Psoas muscle (tissue), 8 donors: ENCODE data around the gene GLUD1. TPM values are rescaled to one million over a fixed set of nuclear protein-coding genes. Genes with fewer than 3 reads are reported as not detected.
"Not testable (repeated sequence)": the region's sequence is repeated elsewhere in the genome, so short reads cannot be mapped to it uniquely, and the experiment has no call there.

ENCODE experiments used
- ATAC-seq, 4 donors: fragments of 200-7000 bp; cut with Tn5 transposase; one replicate each; pipeline ENCODE4 v1.9.1; 2020; ENCODE audit warnings: moderate library complexity in 3 of 4, mild to moderate bottlenecking in 2 of 4
- DNase-seq, 2 donors: peaks; one replicate each; pipeline ENCODE4 v3.0.0-alpha.2; 2020
- H3K27ac ChIP-seq: fragments of 200-600 bp; one replicate; pipeline ENCODE4 v1.8.0; 2022
- H3K27me3 ChIP-seq, 3 donors: fragments of 200-600 bp in 1 of 3; one replicate each; pipeline versions ENCODE4 v1.6.1 to v1.8.0; 2013 to 2022; ENCODE audit warnings: low read length in 2 of 3, mild to moderate bottlenecking in 2 of 3, moderate library complexity in 1 of 3; ENCODE audit not compliant: insufficient read depth in 3 of 3
- H3K36me3 ChIP-seq, 2 donors: fragments of 200-600 bp in 1 of 2; one replicate each; pipeline versions ENCODE4 v1.6.1 to v1.8.0; 2013 to 2022; ENCODE audit warnings: low read depth in 1 of 2, mild to moderate bottlenecking in 1 of 2, moderate library complexity in 1 of 2; ENCODE audit not compliant: insufficient read depth in 1 of 2
- H3K4me1 ChIP-seq: fragments of 200-600 bp; one replicate; pipeline ENCODE4 v1.8.0; 2022
- H3K4me3 ChIP-seq: fragments of 200-600 bp; one replicate; pipeline ENCODE4 v1.8.0; 2022; ENCODE audit warnings: mild to moderate bottlenecking
- H3K9me3 ChIP-seq: fragments of 200-600 bp; one replicate; pipeline ENCODE4 v1.8.0; 2022
- WGBS, 3 donors: extraction: QIAGEN DNeasy Blood & Tissue Kit; methylation state at CpG; one replicate each; pipeline versions ENCODE4 v1.1.6 to v1.1.7; 2013; 5-methylcytosine and 5-hydroxymethylcytosine counted together
- intact Hi-C, 2 donors: fragments of 100-400 bp; cut with DNase I; formaldehyde crosslinking; loops; one replicate each; pipeline versions ENCODE4 v1.11.0 to v1.14.2; 2022
- long read RNA-seq, 2 donors: library from polyadenylated mRNA; unstranded; transcript quantifications; one replicate each; pipeline ENCODE4 v2.0.0, GENCODE V29; 2021
- polyA plus RNA-seq, 3 donors: library from polyadenylated mRNA; stranded (reverse); fragments of 200-250 nt; gene quantifications; one replicate each; pipeline ENCODE4 v1.2.3, GENCODE V29; 2013
- total RNA-seq, 4 donors: library from RNA; stranded (reverse); fragmentation: NEBNext Ultra II Directional in 2 of 4; extraction: Animal tissue kit (Norgen Biotek cat#: 25700) in 2 of 4; gene quantifications; one replicate each; pipeline versions ENCODE4 v1.2.1 to v1.2.4, GENCODE V29; 2021 to 2023
- TF ChIP-seq, protein P1 (sequence below): fragments of 200-600 bp; IDR thresholded peaks from one replicate; pipeline ENCODE4 v1.8.0; 2022; ENCODE audit warnings: antibody characterized with exemption
- donor health status: healthy with polysubstance abuse.
- donor health status: DM: no; HTN: no; CAD: no; lungs with moderate emphysema.
- donor health status: Bipolar disorder and iron deficiency.
- donor health status: healthy.
- donor health status: DM: yes; HTN: yes; CAD: no.
- donor health status: DM: no; HTN: no; CAD: no.
- donor health status: DM: no; HTN: no; CAD: no.
- donor health status: DM: yes; HTN: yes; CAD: no.

GLUD1 gene
- 10 to 100 TPM; 54.2 to 70.8 (median 58.7) TPM for total RNA-seq
- polyA plus RNA-seq = 10 to 100 TPM; 42.3 to 64.0 (median 57.0) TPM
- long read RNA-seq, donor 1, transcript GLUD1-201 (13 exons, 3,039 nt) = major isoform, 91 of 98 reads
- long read RNA-seq, donor 1, partial matches to known transcripts = 2 of 98 reads
- long read RNA-seq, donor 1, other reads (novel, unspliced or antisense) = 5 of 98 reads
- long read RNA-seq, donor 2, transcript GLUD1-201 (13 exons, 3,039 nt) = major isoform, 193 of 208 reads
- long read RNA-seq, donor 2, partial matches to known transcripts = 6 of 208 reads
- long read RNA-seq, donor 2, other reads (novel, unspliced or antisense) = 9 of 208 reads

DNA sequence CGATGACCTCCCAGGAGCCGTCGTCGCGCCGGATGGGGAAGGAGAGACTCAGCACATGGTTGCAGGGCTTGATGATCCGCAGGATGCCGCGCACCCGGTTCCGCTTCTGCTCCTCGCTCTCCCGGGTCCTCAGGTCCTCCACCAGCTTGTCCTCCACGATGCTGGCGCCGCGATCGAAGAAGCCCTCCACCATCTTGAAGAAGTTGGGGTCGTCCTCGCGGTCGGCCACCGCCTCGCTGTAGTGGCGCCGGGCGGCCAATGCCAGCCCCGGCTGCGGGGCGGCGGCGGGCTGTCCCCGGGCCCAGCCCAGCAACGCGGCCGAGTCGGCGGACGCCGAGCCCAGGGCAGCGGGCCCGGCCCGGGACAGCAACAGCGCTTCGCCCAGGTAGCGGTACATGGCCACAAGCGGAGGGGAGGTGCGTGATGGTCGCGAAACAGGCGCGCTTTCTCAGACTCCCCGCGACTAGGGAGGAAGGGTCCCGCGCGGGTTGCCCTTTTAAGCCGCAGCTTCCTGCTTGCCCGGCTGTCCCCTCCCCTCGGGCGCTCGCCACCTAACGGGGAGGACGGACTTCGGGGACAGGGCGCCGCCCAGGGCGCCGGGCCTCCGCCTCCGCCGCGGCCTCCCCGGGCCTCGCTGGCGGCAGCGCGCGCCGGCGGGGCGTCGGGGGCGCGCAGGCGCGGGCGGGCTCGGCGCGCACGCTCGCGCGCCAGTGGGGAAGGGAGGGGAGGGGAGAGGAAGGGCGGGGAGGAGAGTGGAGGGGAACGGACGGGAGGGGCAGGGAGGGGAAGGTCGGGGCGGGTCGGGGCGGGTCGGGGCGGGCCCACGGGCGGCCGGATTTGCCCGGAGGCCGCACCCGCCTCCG, at the start of gene GLUD1, which contains the start of gene SHLD2:
GLUD1 (minus strand) TSS at position 471 of the 863 bp plus-strand sequence; CDS start at position 397, 74 bp downstream.
SHLD2 (plus strand) TSS at position 834 of the 863 bp plus-strand sequence. CDS start 56,149 bp downstream, outside the sequence.
- Histone ChIP-seq H3K9me3 (no peaks in the 10 kb centered on the region), H3K36me3 (peaks cover 0 to 24% of the 10 kb centered on the region in 2 donors), H3K4me1 (peaks cover 28% of the 10 kb centered on the region), H3K4me3 (peak within 1 kb of the TSS; percentile 77), H3K27me3 (no peaks in the 10 kb centered on the region), H3K27ac (peak within 1 kb of the TSS; percentile 98)
- intact Hi-C loops = loop anchor here (10.0 kb wide), 1 partner anchor 120 kb away; no protein-coding TSS in a partner anchor
- TF ChIP-seq, protein P1, sequence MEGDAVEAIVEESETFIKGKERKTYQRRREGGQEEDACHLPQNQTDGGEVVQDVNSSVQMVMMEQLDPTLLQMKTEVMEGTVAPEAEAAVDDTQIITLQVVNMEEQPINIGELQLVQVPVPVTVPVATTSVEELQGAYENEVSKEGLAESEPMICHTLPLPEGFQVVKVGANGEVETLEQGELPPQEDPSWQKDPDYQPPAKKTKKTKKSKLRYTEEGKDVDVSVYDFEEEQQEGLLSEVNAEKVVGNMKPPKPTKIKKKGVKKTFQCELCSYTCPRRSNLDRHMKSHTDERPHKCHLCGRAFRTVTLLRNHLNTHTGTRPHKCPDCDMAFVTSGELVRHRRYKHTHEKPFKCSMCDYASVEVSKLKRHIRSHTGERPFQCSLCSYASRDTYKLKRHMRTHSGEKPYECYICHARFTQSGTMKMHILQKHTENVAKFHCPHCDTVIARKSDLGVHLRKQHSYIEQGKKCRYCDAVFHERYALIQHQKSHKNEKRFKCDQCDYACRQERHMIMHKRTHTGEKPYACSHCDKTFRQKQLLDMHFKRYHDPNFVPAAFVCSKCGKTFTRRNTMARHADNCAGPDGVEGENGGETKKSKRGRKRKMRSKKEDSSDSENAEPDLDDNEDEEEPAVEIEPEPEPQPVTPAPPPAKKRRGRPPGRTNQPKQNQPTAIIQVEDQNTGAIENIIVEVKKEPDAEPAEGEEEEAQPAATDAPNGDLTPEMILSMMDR = no peak
- ATAC-seq (peak; percentile 82 to 84 (median 83)), DNase-seq (peak; percentile 93 to 96)
- 0 to 1% (median 0%) methylated on average over 32 to 111 of the region's 111 CpGs for WGBS, 3 donors

- WGBS, 3 donors = 79 to 90% (median 80%) methylated on average over 6 of the region's 6 CpGs
- peak in 2 of 4 donors; percentile 13 to 40 for ATAC-seq
- intact Hi-C loops = not testable (repeated sequence)
Measured at GRCh38 chr10:87143109-87143418, 48.4 kb upstream of the GLUD1 start.

GRCh38 chr10:87142230-87143108, 47.8 kb upstream of the GLUD1 start:
- ATAC-seq = peak in 3 of 4 donors; percentile 33 to 79 (median 44)

More at GRCh38 chr10:87143109-87143418, 48.4 kb upstream of the GLUD1 start:
- H3K27ac ChIP-seq, H3K4me1 ChIP-seq, H3K4me3 ChIP-seq, DNase-seq, H3K27me3 ChIP-seq, H3K36me3 ChIP-seq, H3K9me3 ChIP-seq: not testable (repeated sequence)

DNA sequence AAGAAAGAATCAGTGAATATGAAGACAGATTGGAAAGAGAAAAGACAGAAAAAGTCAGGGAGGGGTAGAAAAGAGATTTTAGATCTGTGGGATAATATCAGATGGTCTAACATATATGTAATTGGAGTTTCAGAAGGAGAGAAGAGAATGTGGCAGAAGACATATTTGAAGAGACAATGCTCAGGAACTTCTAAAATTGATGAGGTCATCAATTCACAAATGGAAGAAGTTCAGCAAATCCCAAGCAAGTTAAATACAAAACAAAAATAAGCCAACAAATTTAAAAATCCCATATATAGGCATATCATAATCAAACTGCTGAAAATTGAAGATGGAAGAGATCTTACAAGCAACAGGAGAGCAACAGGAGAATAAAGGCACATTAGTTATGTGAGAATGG, 42.8 kb upstream of the GLUD1 start:
- DNase-seq, H3K27me3 ChIP-seq, H3K27ac ChIP-seq, ATAC-seq, H3K36me3 ChIP-seq, H3K4me3 ChIP-seq, intact Hi-C loops, H3K9me3 ChIP-seq: not testable (repeated sequence)
- peaks cover 14% of the 10 kb centered on the region for H3K4me1 ChIP-seq

More at GRCh38 chr10:87142230-87143108, 47.8 kb upstream of the GLUD1 start:
- H3K9me3 ChIP-seq, DNase-seq, H3K4me1 ChIP-seq, H3K27ac ChIP-seq, H3K4me3 ChIP-seq, intact Hi-C loops, H3K36me3 ChIP-seq, H3K27me3 ChIP-seq: not testable (repeated sequence)
- whole genome bisulfite sequencing, 3 donors = 43 to 57% (median 49%) methylated on average over 4 to 5 of the region's 5 CpGs

GRCh38 chr10:87134440-87134839, 39.8 kb upstream of the GLUD1 start:
- ATAC-seq = peak; percentile 43 to 79 (median 64)
- H3K36me3 ChIP-seq, H3K9me3 ChIP-seq, H3K4me3 ChIP-seq, intact Hi-C loops, DNase-seq, H3K27me3 ChIP-seq, H3K27ac ChIP-seq: not testable (repeated sequence)
- H3K4me1 ChIP-seq = peaks cover 14% of the 10 kb centered on the region
- 36 to 56% (median 38%) methylated on average over 1 to 2 of the region's 2 CpGs for WGBS, 3 donors

DNA sequence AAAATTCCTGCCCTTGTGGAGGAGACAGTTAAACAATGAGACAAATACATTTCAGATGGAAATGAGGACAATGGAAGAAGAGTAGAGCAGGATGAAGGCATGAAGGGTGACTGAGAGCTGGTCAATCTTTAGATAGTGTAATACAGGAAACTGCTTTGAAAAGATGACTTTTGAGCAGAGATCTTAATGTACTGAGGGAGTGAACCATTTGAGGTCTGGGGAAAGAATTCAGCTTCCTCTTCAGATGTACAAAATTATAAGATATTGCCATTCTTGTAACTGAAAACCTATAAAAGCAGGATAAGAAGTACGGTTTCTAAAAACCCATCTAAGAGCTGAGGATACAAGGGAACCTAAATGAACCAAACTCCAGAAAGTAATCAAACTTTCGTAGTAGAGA, 39.3 kb upstream of the GLUD1 start:
- H3K4me3 ChIP-seq, H3K27ac ChIP-seq, H3K27me3 ChIP-seq, H3K9me3 ChIP-seq, H3K36me3 ChIP-seq, DNase-seq, intact Hi-C loops, ATAC-seq: not testable (repeated sequence)
- WGBS, 3 donors = 91 to 93% (median 91%) methylated on average over 2 of the region's 2 CpGs
- peaks cover 14% of the 10 kb centered on the region for H3K4me1 ChIP-seq

DNA sequence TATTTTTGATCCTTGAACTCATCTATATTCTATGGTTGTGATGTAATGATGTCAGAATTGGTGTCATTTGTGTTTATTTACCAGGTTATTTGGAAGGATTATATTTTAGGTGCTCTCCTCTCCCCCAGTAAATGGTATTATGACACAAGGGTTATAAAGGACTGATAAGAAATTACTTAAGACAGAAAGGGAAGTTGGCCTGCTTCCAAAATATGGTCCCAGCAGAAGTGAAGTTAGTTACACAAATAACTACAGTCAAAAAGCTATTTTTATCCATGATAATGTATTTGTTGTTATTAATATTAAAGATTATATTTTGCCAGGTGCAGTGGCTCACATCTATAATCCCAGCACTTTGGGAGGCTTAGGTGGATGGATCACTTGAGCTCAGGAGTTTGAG, 37.5 kb upstream of the GLUD1 start:
- H3K4me1 ChIP-seq = peaks cover 14% of the 10 kb centered on the region
- H3K27ac ChIP-seq, H3K9me3 ChIP-seq, intact Hi-C loops, H3K4me3 ChIP-seq, H3K27me3 ChIP-seq, DNase-seq, H3K36me3 ChIP-seq, ATAC-seq: not testable (repeated sequence)

DNA sequence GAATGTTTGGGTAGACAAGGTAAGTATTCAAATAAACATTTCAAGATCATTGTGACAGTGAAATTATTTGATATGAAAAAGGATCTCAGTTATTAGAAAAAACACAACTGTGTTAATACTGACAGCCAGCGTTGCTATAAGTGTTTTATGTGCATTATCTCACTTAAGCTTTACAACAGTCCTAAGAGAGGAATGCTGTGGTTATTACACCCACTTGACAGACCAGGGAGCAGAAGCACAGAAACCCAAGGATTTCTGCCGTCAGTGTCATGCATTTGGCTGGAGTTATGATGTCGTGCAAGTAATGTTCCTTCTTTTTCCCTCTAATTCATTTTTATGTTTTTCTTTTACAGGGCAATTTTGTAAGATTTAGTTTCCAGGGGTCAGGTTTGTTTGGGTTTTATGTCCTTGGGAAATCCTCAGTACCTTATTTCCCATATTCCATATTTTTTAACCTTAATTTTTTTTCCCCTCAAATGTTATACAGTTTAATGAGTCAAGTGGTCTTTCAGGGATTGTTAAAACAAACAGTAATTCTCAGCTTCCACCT, 33.0 kb upstream of the GLUD1 start:
- intact Hi-C loops, ATAC-seq: not testable (repeated sequence)

DNA sequence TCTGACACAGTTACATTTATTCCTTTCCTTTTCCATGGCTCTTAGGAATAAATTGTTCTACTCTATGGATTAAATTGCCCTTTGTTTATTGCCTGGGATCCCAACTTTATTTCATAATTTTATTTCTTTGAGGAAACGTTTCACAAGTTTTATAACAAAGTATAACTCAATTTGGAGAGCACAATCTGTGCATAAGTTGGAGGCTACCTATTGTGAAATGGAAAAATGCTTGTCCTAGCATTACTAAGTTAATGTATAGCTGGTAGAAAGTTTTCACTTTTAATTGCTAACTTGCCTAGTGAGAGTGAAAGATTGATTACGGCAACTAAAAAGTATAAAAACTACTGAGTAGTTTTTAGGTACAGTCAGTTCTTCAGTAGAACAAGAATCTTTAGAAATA, 32.4 kb upstream of the GLUD1 start:
- H3K27ac ChIP-seq, H3K27me3 ChIP-seq, H3K36me3 ChIP-seq, H3K9me3 ChIP-seq, H3K4me1 ChIP-seq, H3K4me3 ChIP-seq, ATAC-seq, DNase-seq, intact Hi-C loops: not testable (repeated sequence)
- WGBS, 3 donors = 80 to 100% (median 100%) methylated on average over 1 of the region's 2 CpGs

More for the DNA sequence above, 33.0 kb upstream of the GLUD1 start:
- DNase-seq, H3K27me3 ChIP-seq, H3K9me3 ChIP-seq, H3K4me3 ChIP-seq, H3K4me1 ChIP-seq, H3K27ac ChIP-seq, H3K36me3 ChIP-seq: not testable (repeated sequence)
- 77 to 93% (median 89%) methylated on average over 2 of the region's 3 CpGs for WGBS, 3 donors
